ENCODE measurements around the gene DCT.

Gene DCT

DNA sequence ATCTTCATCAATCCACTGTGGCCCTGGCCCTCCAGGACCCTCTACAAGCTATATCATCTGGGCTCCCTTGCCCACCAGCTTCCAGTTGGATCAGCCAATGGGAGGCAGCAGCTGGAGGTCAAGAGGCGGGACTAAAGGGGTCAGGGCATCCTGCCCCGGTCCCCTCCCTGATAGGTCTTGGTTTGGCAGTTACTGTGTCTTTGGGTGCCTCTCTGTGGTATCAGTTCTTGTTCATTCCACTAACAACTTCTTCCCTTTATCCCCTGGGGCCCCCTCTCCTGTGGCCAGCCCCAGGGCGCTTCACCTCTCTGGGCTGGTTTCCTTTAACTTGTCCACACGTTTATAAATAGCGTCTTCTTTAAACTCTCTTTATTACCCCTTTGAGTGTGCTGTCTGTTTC, 83.6 kb downstream of the DCT start:
- DNase-seq (ENCODE audit: low read depth in 2 of 2) = no peak

DNA sequence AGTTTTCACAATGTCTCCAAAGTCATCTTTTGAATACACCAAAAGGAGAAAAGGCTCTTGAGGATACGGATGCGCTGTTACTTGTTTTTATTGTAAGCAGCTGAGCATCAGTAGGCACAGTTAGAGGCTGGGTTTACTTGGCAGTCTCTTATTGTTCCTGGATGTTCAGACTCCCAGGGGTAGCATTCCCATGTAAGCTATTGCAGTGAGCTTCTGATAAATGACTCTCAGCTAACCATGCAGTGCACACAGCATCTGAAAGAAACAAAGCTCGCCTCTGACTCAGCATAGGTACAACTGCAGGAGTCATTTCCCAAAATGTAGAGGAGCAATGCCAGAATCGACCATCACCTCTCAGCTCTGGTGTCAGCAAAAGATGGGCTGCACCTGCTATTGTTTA, 84.8 kb downstream of the DCT start:
- DNase-seq (ENCODE audit: low read depth in 2 of 2) = no peak

DNA sequence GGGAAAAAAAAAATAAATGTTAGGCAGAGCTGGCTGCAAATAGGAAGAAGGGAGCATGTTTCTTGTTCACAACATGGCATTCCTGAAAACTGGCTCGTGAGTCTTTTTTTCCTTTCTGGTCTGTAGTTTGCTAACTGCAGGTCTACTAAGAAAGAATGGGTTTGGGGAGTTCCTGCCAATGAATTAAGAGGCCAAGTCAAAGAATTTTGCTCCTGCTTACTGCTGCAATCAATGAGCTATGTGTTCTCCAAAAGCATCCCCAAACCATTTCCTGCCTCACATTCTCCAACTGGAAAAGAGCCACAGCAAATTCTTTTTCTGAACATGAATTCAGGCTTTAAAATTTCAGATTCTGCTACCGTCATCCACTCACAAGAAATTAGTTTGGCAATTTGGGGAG, 88.6 kb downstream of the DCT start:
- DNase-seq (ENCODE audit: low read depth in 2 of 2) = no peak

DNA sequence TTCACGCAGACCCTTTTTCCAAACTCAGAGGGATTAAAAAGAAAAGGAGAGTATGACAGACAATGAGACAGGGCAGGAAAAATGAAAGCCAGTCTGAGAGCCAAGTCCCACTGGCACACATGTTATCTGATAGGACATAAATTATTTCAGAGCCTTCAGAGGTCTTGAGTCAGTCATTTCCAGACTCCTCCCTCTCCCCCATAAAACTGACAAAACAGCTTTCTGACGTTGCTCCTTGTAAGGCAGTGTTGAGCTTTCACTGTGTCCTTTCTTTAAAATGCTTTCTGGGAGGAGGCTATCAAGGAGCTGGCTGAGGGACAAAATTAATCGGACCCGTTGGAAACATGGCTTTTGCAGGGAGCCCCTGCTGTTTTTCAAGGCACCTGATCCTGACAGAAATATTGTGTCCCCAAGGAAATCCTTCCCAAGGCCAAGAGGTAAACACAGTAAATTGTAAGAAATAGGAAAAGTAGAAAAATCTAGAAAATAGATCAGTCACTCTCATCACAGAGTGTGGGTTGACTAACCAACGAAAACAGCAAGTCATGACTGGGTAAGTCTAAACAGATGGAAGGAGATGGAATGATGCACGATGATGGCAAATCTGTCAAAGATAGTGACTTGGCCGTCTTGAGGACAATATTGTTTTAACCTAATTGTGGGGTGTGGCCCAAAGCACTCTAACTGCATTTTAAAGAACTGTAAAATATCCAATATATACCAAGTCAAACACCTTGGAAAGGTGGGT, 89.7 kb downstream of the DCT start:
- no peak for DNase-seq (ENCODE audit: low read depth in 2 of 2)

DNA sequence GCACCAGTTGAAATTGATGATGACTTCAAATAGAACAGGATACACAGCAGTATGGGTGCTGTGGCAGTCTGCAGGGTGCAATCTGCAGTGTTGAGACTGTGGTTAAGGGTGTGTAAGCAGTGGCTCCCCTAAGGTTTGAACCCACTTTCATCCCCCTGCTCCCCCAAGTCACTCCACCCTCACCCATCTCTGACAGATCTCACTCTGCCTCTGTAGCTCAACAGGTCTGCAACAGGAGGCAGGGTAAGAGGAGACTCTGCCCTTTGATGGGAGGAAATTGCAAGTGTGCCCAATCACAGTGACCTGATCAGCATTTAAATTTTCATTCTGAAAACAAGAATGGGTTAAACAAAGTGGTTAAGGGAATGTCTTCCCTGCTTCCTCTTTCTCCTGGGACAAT, 92.4 kb downstream of the DCT start:
- no peak for DNase-seq (ENCODE audit: low read depth in 2 of 2)

Data from stimulated activated CD8-positive, alpha-beta memory T cell treated with anti-CD3 and anti-CD28 coated beads, Interleukin-7, amount 100 ng/mL, for 1 hour (primary cell).